CD4-positive, alpha-beta T cell treated with Interleukin-6 at 100 ng/mL for 8 hours (primary cell): Measurements from ENCODE around the gene SHCBP1.

Experiments used
- DNase-seq: peaks from one replicate; pipeline ENCODE4 v3.0.0-alpha.2; 2020; ENCODE audit warnings: mixed read lengths, low spot score

The SHCBP1 gene

GRCh38 chr16:46618516-46618915 lies 2.7 kb downstream of the SHCBP1 start:
- no peak for DNase-seq

DNA sequence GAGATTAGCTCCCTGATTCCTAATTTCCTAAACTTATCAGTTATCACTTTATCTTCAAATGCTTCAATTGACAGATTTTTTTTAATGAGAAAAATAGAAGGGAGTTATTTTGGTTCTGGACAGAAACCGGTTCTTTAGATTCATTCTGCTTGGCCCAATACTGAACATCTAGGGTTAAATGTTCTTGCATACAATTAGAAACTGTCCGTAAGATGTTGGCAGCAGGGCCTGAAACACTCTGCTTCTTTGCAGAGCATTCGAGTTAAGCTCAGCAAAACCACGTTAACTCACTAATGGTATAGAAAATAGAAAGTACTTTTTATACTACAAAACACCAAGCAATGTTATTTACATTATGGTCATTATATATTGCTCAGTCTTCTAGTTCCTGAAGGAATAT lies 7.2 kb downstream of the SHCBP1 start:
- no peak for DNase-seq

DNA sequence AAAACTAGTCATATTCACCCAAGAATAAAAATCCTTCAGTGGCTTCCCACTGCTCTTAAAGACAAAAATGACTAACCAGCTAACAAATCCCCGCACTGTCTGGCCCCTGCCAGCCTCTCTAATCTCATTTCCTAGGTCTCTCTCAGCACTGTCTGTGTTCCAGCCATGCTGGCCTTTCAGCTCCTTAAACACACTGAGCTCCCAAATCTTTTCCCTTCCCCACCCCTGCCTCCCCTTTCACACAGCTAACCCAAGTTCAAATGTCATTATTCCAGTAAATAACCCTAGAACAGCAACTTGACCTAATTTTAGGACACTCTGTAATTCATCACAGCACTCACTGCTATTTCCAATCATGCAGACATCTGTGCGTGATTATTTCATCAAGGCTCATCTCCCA lies 7.8 kb downstream of the SHCBP1 start:
- DNase-seq, result no peak

- no peak for DNase-seq
Measured at GRCh38 chr16:46612121-46612520, 9.1 kb downstream of the SHCBP1 start.

DNA sequence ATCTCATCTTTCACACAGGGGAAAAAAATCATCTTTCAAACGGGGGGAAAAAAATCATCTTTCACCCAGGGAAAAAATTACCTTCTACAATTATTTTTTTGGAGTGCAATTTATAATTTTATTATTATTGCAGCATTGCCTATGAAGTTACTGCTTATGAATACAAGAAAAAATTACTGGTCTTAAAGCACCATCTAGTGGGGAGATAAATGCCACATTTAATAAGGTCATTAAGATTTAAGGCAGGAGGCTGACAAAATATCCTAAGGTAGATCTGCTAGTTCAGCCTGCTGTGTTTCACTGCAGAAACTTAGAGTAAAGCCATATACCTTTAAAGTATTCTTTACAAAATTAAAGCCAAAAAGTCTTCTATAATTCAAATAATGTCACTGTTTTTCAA lies 13.7 kb downstream of the SHCBP1 start:
- DNase-seq, result peak; percentile 21

DNA sequence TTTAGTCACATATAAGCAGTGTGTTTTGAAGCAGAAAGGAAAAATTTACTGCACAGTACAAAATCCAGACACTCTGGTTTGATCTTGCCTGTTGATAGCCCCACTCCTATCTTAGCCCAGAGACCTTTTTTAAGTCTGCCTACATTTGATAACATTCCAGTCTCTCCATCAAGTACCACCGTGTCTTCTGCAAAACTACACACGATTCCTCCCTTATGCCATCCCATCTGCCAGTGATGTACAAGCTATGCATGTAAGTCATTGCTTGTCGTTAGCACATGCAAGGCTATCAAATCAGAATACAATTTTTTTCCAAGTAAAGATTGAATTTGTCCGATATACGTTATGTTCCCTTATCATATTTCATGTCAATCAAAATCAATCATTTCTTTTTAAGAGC lies 14.9 kb downstream of the SHCBP1 start:
- no peak for DNase-seq

- DNase-seq, result no peak
Measured at GRCh38 chr16:46591257-46591656, 29.9 kb downstream of the SHCBP1 start.

DNA sequence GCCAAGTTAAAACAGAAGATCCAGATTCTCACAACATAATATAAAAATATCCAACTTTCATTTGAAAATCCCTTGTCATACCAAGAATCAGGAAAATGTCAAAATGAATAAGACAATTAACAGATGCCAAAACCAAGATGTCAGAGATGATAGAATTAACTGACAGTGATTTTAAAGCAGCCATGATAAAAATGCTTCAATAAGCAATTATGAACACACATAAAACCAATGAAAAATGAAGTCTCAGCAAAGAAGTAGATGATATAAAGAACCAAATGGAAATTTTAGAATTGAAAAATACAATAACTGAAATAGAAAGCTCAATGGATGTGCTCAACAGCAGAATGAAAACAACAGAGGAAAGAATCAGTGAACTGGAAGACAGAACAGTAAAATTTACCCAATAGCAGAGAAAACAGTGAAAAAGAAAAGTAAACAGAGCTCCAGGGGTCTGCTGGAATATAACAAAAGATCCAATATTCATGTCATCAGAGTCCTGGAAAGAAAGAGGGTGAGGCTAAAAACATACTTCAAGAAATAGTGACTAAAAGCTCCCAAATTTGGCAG lies 35.1 kb downstream of the SHCBP1 start:
- no peak for DNase-seq

DNA sequence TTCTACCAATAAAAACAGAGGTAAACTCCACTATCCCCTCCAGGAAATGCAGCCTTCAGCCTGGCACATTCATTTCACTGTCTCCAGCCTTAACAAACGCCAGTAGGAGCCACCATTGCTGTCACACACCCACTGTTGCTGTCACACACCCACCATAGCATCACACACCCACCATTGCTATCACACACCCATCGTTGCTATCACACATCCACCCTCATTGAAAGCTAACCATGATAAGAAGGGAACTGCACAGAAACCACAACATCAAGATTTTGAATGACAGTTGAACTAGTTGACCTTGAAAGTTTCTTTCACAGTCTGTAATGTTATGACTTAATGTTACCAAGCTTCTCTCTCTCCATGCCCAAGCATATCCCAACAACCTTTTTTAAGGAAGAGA lies 38.1 kb downstream of the SHCBP1 start:
- DNase-seq, result no peak

DNA sequence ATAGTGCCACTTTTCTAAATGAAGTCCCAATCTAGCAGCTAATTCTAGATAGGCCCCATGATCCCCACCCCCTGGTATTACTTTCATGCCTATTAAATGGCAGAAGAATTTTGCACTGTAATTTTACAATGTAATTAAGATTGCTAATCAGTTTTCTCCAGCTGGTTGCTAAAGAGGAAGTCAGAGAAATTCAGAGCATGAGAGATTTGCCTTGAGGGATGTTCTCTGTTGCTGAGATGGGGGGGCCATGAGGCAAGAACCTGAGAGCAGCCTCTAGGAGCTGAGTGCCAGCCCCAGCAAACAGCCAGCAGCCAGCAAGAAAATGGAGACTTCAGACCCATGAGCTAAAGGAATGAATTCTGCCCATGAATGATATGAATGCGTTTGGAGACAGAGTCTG lies 38.9 kb downstream of the SHCBP1 start:
- DNase-seq, result no peak

DNA sequence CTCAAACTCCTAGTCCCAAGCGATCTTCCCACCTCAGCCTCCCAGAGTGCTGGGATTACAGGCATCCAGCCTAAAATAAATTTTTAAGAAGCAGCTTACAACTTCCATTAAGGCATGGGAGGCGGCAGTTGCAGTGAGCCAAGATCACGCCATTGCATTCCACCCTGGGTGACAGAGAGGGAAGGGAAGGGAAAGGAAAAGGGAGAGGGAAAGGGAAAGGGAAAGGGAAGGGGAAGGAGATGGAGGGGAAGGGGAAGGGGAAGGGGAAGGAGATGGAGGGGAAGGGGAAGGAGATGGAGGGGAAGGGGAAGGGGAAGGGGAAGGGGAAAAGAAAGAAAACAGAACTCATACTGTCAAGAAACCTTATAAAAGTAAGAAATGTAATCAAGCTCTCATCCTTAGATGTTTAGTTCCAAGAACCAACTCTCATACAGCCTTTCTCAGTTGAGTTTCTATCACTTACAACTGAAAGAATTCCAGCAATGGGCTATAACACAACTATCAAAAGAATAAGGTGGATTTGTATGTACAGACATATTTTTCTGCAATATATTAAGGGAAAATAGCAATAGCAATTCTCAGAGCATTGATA lies 43.1 kb downstream of the SHCBP1 start:
- no peak for DNase-seq

DNA sequence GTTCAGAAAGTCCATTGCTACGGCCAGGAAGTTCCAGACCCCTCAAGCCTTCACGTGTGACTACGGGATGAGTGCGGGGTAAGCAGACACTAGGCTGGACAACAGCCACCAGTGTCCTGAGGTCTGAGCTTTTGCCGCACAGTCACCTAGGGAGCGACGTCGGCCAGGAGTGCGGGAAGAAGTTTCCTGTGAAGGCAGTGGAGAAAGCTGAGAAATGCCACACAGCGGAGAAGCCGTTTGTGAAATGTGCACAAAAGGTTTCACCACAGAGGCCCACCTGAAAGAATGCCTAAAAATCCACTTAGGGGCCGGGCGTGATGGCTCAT lies 47.4 kb downstream of the SHCBP1 start:
- no peak for DNase-seq

DNA sequence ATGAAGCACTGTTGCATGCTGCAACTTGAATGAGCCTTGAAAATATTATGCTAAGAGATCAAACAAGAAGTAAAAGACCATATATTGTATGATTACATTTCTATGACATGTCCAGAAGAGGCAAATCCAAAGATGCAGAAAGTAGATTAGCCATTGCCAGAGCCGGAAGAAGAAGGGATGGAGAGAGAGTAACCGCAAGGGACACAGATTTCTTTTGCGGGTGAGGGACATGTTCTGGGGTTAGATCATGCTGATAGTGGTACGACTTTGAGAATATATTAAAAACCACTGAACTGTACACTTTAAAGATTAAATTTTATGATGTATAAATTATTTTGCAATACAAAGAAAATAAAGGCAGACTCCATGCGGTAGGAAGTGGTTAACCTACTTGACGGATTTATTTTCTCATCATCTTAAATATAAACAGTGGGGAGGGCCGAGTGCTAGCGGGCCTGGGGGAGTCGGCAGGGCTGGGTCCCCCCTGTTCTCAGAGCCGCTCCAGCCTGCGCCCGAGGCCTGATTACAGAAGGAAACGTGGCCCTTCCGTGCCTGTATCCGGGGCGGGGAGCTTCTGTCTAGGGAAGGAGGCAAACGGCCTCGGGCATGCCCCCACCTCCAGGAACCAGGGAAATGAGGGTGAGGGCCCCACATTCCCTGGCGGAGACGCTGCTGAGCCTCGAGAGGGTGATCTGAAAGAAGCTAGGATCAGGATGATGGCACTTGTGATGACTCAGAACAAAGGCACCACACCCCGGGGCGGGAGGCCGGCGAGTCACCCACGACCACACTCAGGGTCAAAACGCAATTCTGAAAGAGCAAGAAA lies 48.0 kb downstream of the SHCBP1 start:
- DNase-seq, result no peak

DNA sequence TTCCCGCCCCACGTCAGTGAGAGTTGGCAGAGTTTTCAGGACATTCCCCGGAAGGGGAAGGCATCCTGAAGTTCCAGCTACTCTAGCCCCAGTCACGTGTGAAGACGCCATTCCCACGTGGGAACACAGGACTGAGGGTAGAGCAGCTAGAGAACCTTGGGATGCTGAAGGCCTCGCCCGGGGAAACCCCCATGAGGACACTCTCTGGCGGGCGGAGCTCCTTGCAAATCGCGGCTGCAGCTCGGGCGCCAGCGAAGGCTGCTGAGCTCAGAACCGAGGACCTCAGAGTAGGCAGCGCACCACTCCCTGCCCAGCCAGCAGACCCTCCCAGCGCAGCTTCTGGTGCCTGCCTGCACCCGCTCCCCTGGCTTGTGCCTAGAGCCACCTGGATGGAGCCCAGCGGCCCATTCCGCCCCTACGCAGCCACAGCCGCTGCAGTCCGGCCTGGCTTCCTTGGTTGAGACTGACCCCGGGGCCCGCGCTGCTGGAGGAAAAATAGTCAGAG lies 51.9 kb downstream of the SHCBP1 start:
- DNase-seq, result no peak

GRCh38 chr16:46568472-46569230 lies 52.5 kb downstream of the SHCBP1 start:
- no peak for DNase-seq

GRCh38 chr16:46562979-46563378 lies 58.2 kb downstream of the SHCBP1 start:
- DNase-seq, result no peak

DNA sequence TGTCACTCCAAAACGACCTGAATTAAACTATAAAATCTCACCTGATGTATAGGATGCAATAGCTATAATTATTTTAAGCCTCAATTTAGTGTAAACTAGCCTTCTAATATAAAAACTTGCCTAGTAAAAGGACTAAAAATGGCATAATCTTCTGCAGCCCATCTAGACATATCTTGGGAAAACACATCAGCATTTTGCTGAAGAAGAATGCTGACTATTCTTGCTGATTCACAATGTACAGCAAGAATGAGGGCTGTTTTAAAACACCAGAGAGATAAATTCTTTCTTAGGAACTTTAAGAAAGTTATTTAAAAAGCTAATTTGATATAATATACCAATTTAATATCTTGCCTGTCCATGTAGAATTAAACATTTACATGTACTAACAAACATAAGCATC lies 63.2 kb downstream of the SHCBP1 start:
- no peak for DNase-seq

GRCh38 chr16:46555951-46556350 lies 65.2 kb downstream of the SHCBP1 start:
- no peak for DNase-seq

GRCh38 chr16:46554435-46554834 lies 66.7 kb downstream of the SHCBP1 start:
- DNase-seq, result peak; percentile 32

DNA sequence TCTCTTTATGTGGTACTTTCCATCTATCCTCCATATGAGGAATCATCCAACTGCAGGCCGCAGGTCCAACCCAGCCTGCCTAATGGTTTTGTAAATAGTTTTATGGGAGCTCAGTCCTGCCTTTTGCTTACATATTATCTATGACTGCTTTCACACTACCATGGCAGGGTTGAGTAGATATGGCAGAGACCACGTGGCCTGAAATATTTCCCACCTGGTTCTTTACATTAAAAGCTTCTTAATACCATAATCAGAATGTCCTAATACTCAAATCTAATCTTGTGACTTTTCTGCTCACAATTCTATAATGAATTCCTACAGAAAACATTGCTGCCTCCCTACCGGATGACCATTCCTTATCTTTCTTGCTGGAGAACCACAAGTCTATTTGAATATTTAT lies 71.7 kb downstream of the SHCBP1 start:
- no peak for DNase-seq
